ENCODE data around the gene MACO1.
"Not testable (repeated sequence)": the region's sequence is repeated elsewhere in the genome, so short reads cannot be mapped to it uniquely, and the experiment has no call there.

The MACO1 gene

DNA sequence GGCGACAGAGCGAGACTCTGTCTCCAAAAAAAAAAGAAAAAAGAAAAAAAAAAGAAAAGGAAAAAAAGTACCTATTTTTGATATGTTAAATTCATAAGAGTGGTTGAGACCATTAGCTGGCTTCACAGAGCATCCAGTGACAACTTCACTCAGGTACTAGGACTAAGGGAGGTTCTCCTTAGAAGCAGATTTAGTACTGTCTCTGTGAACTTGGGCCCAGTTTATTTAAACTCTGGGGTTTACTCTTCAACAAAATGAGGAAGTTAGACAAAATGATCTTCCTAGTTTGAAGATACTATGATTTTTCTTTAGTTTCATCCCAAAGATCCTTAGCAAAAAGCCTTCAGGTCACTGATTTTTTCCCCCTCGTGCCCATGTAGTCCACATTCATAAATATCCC, 21.2 kb downstream of the MACO1 start:
- FAIRE-seq: no peak
- no peak for DNase-seq (ENCODE audit: low spot score)

- no peak for DNase-seq (ENCODE audit: low spot score)
- no peak for FAIRE-seq
Observed at GRCh38 chr1:25456502-25456901, 25.8 kb downstream of the MACO1 start.

- FAIRE-seq (no peak), DNase-seq (ENCODE audit: low spot score) (no peak)
Observed at GRCh38 chr1:25458541-25459298, 28.0 kb downstream of the MACO1 start.

DNA sequence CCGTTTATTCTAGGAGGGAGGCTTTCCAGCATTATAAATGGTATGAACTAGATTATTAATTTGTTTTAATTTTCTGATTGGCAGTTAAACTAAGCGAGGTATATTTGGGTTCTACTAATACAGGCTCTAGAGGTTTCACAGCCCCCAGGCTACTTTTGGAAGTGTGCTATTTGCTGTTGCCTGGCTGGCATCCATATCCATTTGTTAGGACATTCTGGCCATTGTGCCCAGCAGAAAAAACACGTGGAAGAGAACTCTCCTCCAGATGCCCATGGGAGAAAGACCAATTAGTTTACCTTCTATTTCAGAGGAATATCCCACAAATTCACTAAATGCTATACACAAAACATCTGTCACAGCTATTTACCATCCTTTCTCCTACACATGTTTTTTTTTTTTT, 29.3 kb downstream of the MACO1 start:
- no peak for FAIRE-seq
- no peak for DNase-seq (ENCODE audit: low spot score)

DNA sequence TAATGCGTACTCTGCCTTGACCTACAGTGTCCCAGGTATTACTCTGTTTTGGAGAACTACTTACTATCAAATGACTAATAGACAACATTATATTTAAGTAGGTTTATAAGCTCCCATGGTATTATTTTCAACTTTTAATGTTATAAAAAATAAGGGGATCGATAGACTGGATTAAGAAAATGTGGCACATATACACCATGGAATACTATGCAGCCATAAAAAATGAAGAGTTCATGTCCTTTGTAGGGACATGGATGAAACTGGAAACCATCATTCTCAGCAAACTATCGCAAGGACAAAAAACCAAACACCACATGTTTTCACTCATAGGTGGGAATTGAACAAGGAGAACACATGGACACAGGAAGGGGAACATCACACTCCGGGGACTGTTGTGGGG, 30.1 kb downstream of the MACO1 start:
- not testable (repeated sequence) for FAIRE-seq; DNase-seq (ENCODE audit: low spot score)

DNA sequence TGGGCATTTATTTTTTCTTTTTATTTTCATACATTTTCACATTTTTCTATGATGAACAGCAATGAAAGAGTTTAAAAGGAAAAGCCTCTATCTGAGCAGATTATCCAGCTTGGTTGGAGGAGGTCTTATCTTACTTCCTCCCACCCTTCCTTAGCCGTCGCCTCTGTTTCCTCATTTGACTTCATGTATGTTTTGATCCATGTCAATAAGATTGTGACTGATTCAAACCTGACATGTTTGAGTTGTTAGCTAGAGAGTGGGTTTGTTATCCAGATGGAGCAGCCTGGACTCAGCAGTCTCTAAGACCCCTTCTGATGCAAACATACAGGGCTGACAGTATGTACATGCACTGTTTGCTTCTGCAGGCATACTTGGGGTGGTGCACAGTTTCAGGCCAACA, 31.2 kb downstream of the MACO1 start:
- FAIRE-seq: no peak
- DNase-seq (ENCODE audit: low spot score): no peak

GRCh38 chr1:25462732-25463131, 32.0 kb downstream of the MACO1 start:
- DNase-seq (ENCODE audit: low spot score) (no peak), FAIRE-seq (no peak)

DNA sequence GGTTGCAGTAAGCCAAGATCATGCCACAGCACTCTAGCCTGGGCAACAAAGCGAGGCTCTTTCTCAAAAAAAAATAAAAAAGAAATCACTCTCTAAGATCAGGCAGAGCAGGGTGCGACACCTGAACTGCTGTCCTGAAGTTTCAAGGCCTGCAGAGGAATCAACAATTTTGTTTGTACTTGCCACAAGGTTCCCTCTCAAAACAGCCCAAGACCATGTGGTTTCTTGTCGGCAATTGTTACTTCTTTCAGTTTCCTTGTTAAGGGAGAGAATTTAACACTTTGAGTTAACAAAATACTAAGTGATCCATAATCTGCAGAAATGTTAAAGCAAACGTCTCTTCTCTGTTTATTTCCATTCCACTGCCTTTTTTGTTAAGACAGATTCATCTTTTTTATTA, 36.5 kb downstream of the MACO1 start:
- DNase-seq (ENCODE audit: low spot score) (no peak), FAIRE-seq (no peak)

DNA sequence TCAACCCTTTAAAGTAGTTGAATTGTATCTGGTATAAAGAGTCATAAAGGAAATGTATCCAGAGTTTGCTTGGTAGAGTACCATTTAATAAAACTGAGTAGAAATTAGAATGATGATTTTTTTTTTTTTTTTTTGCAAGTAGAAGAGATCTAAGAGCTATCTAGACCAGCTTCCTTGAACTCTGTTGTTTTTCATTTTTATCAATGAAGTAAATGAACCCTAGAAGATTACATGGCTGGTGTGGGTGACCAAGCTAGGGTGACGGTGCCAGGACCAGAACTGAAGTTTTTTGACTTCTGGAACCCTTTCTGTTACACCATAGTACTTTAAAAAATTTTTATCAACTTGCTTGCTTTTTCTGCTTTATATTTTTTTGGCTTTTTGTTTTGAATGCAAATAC, 36.9 kb downstream of the MACO1 start:
- FAIRE-seq (no peak), DNase-seq (ENCODE audit: low spot score) (no peak)

DNA sequence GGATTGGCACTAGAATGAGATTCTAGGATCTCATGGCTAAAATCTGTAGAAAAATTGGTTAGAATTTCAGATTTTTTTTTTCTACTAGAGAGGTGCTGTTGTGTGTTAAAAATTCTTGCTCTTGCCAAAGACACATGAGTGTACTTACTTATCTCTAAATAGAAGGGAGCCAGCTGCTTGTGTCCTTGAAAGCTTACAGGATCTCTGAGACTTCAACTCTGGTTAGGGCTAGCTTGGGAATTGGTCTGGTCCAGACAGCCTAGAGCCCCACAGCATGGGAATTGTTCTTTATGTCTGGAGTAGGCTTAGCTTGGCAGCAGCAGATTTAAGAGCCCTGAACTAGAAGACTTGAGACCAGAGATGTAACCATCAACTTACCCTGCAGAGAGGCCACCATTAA, 37.3 kb downstream of the MACO1 start:
- FAIRE-seq (no peak), DNase-seq (ENCODE audit: low spot score) (no peak)

DNA sequence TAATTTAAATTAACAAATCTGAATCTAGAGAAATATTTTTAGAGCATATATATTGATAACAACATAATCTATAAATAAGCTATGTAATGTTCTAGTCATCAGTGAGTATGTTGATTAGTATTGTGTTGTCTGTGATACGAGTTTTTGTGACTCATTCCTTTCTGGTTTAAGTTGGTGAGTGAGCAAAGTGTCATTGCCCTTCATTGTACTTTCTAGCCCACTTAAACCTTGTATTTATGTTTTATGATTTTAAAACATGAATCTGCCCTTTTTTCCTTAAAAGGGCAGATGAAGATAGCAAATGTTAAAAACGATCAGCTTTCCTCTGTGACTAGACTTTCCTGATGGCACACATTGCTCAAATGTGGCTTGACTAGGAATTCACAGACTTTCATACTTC, 38.5 kb downstream of the MACO1 start:
- DNase-seq (ENCODE audit: low spot score): peak; percentile 29
- no peak for FAIRE-seq

DNA sequence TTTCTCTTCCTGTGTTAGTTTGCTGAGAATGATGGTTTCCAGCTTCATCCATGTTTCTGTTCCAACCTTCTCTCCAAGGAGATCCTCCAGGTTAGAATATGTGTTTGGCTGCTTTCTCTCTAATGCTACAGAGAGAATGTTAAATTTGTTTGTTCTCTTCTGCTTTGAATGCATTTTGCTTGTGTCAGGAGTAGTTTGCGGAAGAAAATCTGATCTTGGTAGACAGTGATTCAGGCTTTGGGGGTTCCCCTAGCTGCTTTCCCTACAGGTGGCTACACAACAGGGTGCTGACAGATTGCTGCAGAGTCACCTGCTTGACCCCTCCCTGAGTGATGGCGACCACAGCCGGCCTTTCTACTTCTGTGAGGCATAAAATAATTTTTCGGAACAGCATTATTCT, 41.8 kb downstream of the MACO1 start:
- DNase-seq (ENCODE audit: low spot score) (no peak), FAIRE-seq (no peak)

DNA sequence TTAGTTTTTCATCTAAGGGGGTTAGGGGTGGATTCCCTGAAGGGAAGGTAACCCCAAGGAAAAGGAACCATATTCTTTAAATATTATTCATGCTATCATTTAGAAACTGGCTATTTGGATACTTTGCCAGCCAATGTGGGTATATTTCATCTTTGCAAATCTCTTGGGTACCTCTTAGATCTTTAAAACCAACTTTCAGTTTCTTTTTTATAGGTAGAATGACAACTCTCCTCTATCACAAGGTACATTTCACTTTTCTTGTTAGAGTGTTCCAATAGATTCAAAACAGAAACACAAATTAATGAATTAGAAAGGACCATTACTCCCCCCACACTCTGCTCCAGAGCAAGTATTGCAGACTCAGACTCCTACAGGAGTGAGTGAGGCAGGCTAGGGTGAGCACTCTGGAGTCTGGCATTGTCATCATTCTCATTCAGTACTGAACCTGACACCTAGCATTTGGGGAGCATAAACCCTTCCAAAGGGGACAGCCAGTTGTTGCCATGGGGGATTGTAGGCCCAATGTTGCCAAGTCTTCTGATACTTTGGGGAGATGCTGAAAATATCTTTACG, 43.0 kb downstream of the MACO1 start:
- FAIRE-seq (no peak), DNase-seq (ENCODE audit: low spot score) (no peak)

GRCh38 chr1:25474439-25475047, 43.8 kb downstream of the MACO1 start:
- no peak for DNase-seq (ENCODE audit: low spot score)
- no peak for FAIRE-seq

- FAIRE-seq (no peak), DNase-seq (ENCODE audit: low spot score) (no peak)
Observed at GRCh38 chr1:25476186-25477097, 45.7 kb downstream of the MACO1 start.

- no peak for FAIRE-seq
Observed at GRCh38 chr1:25477448-25478034, 46.8 kb downstream of the MACO1 start.

DNA sequence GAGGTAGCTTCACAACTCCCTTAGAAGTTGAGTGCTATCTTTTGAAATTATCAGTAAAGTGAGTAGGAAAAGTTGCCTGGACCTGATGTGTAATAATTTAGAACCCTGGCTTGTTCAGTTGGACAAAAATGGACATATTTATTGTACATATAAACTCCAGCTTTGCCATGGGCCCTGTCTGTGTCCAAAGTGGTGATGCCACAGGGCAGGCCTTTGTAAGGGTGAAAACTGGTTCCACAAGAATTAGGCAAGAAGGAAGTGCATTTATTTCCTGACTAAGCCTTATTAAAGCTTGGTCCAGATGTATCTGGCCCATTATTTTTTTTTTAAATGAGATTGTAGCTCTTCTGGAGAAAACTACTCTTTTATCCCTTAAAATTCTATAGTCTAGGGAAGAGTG, 47.9 kb downstream of the MACO1 start:
- no peak for DNase-seq (ENCODE audit: low spot score)

More at GRCh38 chr1:25477448-25478034, 46.8 kb downstream of the MACO1 start:
- no peak for DNase-seq (ENCODE audit: low spot score)

GRCh38 chr1:25481625-25482024, 50.9 kb downstream of the MACO1 start:
- no peak for FAIRE-seq
- DNase-seq (ENCODE audit: low spot score): no peak

More for the DNA sequence above, 47.9 kb downstream of the MACO1 start:
- FAIRE-seq: no peak

- no peak for DNase-seq (ENCODE audit: low spot score)
Observed at GRCh38 chr1:25482211-25482610, 51.5 kb downstream of the MACO1 start.

GRCh38 chr1:25484096-25484495, 53.4 kb downstream of the MACO1 start:
- no peak for FAIRE-seq
- no peak for DNase-seq (ENCODE audit: low spot score)

More at GRCh38 chr1:25482211-25482610, 51.5 kb downstream of the MACO1 start:
- no peak for FAIRE-seq

- no peak for FAIRE-seq
- DNase-seq (ENCODE audit: low spot score): no peak
Observed at GRCh38 chr1:25484533-25484932, 53.8 kb downstream of the MACO1 start.
